ENCODE results near the gene FERMT1.
"Not testable (repeated sequence)": the region's sequence is repeated elsewhere in the genome, so short reads cannot be mapped to it uniquely, and the experiment has no call there.

FERMT1 gene

DNA sequence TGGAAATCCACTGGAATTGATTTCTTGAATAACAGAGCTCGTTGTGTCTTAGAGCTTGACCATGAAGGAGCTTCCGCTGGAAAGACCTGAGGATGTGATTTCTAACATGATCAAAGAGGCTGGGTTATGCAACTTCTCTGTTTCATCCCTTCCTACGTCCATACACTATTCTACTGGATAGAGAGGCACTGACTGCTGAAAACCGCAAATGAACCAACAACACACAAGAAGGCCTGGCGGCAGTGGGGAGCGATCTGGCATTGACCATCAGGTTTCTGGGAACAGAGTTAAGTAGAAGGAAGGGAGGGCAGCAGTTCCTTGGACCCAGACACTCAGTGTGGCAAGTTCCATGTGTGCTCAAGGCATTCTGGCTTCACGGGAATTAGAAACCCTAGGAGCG, 82.3 kb downstream of the FERMT1 start:
- no peak for DNase-seq (ENCODE audit: low read depth in 2 of 2)

DNA sequence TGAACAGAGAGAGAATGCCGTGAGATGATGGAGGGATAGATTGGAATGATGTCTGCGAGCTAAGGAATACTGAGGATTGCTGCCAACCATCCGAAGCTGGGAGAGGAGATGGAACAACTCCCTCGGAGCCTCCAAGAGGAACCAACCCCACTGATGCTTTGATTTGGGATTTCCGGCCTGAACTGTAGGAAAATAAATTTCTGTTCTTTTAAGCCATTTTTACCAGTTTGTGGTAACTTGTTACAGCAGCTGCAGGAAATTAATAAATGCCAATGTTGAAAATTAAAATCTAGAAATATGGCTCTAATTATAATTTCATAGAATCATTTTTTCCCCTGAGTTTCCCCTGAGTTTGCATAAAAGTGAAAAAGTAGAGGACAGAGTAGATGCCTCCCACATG, 83.1 kb downstream of the FERMT1 start:
- DNase-seq (ENCODE audit: low read depth in 2 of 2): no peak

- DNase-seq (ENCODE audit: low read depth in 2 of 2): no peak
Observed at GRCh38 chr20:6038256-6038655, 84.6 kb downstream of the FERMT1 start.

- no peak for DNase-seq (ENCODE audit: low read depth in 2 of 2)
Observed at GRCh38 chr20:6037082-6037481, 85.7 kb downstream of the FERMT1 start.

DNA sequence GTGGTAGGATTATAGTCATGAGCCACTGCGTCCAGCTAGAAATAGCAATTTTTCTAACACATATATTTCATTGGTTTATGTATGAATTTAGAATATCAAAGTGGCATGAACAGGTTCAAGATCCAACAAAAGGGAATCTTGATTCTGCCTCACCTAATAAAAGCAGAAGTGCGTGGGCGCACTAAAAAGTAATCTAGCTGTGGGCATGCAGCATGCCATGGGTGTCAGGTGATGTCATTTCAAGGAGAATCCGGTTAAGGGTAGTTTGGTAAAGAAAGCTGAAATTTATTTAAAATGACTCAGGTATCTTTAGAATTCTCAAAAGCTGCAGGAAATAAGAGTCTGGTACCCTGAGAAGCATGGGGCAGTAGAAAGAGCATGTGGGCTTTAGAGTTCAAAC, 86.6 kb downstream of the FERMT1 start:
- DNase-seq (ENCODE audit: low read depth in 2 of 2): no peak

- no peak for DNase-seq (ENCODE audit: low read depth in 2 of 2)
Observed at GRCh38 chr20:6034134-6034969, 88.5 kb downstream of the FERMT1 start.

- DNase-seq (ENCODE audit: low read depth in 2 of 2): not testable (repeated sequence)
Observed at GRCh38 chr20:6032907-6033306, 89.9 kb downstream of the FERMT1 start.

DNA sequence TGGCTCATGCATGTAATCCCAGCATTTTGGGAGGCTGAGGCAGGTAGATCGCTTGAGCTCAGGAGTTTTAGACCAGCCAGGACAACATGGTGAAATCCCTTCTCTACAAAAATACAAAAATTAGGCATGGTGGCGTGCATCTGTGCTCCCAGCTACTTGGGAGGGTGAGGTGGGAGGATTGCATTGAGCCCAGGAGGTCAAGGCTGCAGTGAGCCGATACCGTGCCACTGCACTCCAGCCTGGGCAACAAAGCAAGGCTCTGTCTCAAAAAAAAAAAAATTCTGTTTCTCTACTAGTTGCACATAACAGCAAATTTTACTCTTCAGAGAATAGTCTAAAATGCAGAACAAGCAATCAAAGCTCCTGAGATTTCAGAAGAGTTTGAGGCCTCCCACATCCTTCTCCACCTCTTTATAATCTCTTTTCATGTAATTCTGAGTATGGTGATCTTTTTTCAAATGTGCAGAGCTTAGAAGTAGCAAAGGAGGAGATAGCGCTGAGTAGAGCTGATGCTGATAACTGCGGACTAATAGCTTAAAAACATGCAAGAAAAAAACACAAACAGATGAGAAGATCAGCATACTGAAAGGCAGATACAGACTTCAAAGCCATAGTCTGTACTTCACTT, 92.3 kb downstream of the FERMT1 start:
- DNase-seq (ENCODE audit: low read depth in 2 of 2): no peak

GRCh38 chr20:6029538-6029937, 93.3 kb downstream of the FERMT1 start:
- no peak for DNase-seq (ENCODE audit: low read depth in 2 of 2)

DNA sequence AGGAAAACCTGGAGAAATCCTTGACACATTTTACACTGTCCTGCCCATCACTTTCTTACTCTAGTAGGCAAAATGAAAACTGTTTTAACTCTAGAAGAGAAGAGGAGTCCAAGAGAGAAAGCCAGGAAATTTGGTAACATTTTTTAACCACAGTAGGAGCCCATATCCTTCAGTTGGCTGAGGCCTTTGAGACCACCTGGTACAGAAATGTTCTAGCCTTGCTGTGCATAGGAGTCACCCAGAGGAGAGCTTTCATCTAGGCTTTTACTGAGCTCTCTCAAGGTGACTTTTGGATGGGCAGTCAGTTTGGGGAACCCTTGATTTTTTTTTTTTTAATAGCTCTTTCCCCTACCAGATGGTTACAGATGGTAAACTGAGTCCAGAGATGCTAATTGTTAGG, 94.0 kb downstream of the FERMT1 start:
- no peak for DNase-seq (ENCODE audit: low read depth in 2 of 2)

GRCh38 chr20:6026051-6026450, 96.8 kb downstream of the FERMT1 start:
- no peak for DNase-seq (ENCODE audit: low read depth in 2 of 2)
